ENCODE data around the gene HINFP.

- no peak for TF ChIP-seq BACH2 (CRISPR knock-in tag; IDR thresholded peaks at IDR 0.05; ENCODE audit: borderline replicate concordance)
- TF ChIP-seq PPARA (CRISPR knock-in tag; IDR thresholded peaks at IDR 0.05; ENCODE audit: borderline replicate concordance): no peak
- TF ChIP-seq, protein P1, sequence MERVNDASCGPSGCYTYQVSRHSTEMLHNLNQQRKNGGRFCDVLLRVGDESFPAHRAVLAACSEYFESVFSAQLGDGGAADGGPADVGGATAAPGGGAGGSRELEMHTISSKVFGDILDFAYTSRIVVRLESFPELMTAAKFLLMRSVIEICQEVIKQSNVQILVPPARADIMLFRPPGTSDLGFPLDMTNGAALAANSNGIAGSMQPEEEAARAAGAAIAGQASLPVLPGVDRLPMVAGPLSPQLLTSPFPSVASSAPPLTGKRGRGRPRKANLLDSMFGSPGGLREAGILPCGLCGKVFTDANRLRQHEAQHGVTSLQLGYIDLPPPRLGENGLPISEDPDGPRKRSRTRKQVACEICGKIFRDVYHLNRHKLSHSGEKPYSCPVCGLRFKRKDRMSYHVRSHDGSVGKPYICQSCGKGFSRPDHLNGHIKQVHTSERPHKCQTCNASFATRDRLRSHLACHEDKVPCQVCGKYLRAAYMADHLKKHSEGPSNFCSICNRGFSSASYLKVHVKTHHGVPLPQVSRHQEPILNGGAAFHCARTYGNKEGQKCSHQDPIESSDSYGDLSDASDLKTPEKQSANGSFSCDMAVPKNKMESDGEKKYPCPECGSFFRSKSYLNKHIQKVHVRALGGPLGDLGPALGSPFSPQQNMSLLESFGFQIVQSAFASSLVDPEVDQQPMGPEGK (CRISPR knock-in tag; IDR thresholded peaks at IDR 0.05; ENCODE audit: borderline replicate concordance): no peak
- TF ChIP-seq RARB (CRISPR knock-in tag; IDR thresholded peaks at IDR 0.05): no peak
Measured at GRCh38 chr11:119100994-119101758, 20.2 kb upstream of the HINFP start.
